K562 (cell line): ENCODE results near the gene SRBD1. TPM values are rescaled to one million over a fixed set of nuclear protein-coding genes. Genes with fewer than 3 reads are reported as not detected.

ENCODE experiments used
- ARID1B ChIP-seq: fragments of 450-650 bp; IDR thresholded peaks from 2 replicates; pipeline ENCODE4 v1.6.1; 2016; ENCODE audit warnings: antibody characterized with exemption, mild to moderate bottlenecking, inconsistent platforms
- BMI1 ChIP-seq: fragments of 150-350 bp; IDR thresholded peaks from 2 replicates; pipeline ENCODE4 v1.6.1; 2014; ENCODE audit warnings: low read length
- CBFA2T2 ChIP-seq: fragments of 450-650 bp; conservative IDR thresholded peaks from 2 replicates; pipeline ENCODE4 v1.6.1; 2017; ENCODE audit warnings: mild to moderate bottlenecking
- CBFA2T3 ChIP-seq: fragments of 450-650 bp; IDR thresholded peaks from 2 replicates; pipeline ENCODE4 v1.6.1; 2017
- CCNT2 ChIP-seq: IDR thresholded peaks from 2 replicates; pipeline ENCODE4 v1.6.1; 2011; ENCODE audit warnings: borderline replicate concordance, low read depth, mild to moderate bottlenecking, moderate library complexity, mixed read lengths, low read length; ENCODE audit not compliant: insufficient read length; ENCODE audit errors: extremely low read depth
- DPF2 ChIP-seq: fragments of 450-650 bp; IDR thresholded peaks from 2 replicates; pipeline ENCODE4 v1.6.1; 2016
- EP300 ChIP-seq: IDR thresholded peaks from 2 replicates; pipeline ENCODE4 v1.6.1; 2012; ENCODE audit warnings: low read length, improper control_type of control experiment
- HDAC1 ChIP-seq, 2 experiments: fragments of 450-650 bp; IDR thresholded peaks; 2 replicates each; pipeline ENCODE4 v1.6.1; 2016 to 2017; ENCODE audit warnings: inconsistent platforms in 1 of 2, mild to moderate bottlenecking in 1 of 2, moderate library complexity in 1 of 2
- NCOA2 ChIP-seq, 2 experiments: fragments of 450-650 bp; IDR thresholded peaks; 2 replicates each; pipeline ENCODE4 v1.6.1; 2018; ENCODE audit warnings: mild to moderate bottlenecking in 2 of 2, moderate library complexity in 1 of 2; ENCODE audit not compliant: partially characterized antibody in 2 of 2
- PML ChIP-seq: IDR thresholded peaks from 2 replicates; pipeline ENCODE4 v1.6.1; 2012; ENCODE audit warnings: low read length, inconsistent platforms
- RCOR1 ChIP-seq, 2 experiments: IDR thresholded peaks; 2 replicates each; pipeline ENCODE4 v1.6.1; 2012; ENCODE audit warnings: low read depth in 2 of 2, low read length in 2 of 2, borderline replicate concordance in 1 of 2, improper control_type of control experiment in 1 of 2
- SIN3A ChIP-seq, 2 experiments: fragments of 150-350 bp in 1 of 2; IDR thresholded peaks; 2 replicates each; pipeline ENCODE4 v1.6.1; 2011 to 2016; ENCODE audit warnings: borderline replicate concordance in 2 of 2, low read depth in 2 of 2, low read length in 2 of 2, mild to moderate bottlenecking in 2 of 2, moderate library complexity in 2 of 2; ENCODE audit not compliant: control insufficient read depth in 1 of 2
- SMARCC2 ChIP-seq: fragments of 450-650 bp; IDR thresholded peaks from 2 replicates; pipeline ENCODE4 v1.6.1; 2017; ENCODE audit warnings: antibody characterized with exemption, moderate library complexity, mild to moderate bottlenecking, low read depth
- TRIM24 ChIP-seq, 2 experiments: fragments of 450-650 bp; IDR thresholded peaks; 2 replicates each; pipeline ENCODE4 v1.6.1; 2016
- ZNF75A ChIP-seq: fragments of 450-650 bp; formaldehyde crosslinking; IDR thresholded peaks from 2 replicates; pipeline ENCODE4 v1.4.0; 2020; ENCODE audit warnings: mild to moderate bottlenecking
- polyA plus RNA-seq, 8 experiments: library from polyadenylated mRNA; depleted of rRNA in 4 of 8; stranded (reverse) in 5 of 8; unstranded in 3 of 8; fragments of >200 nt; fragmentation: Nextera tagmentation in 2 of 8; fragmentation: Illumina TruSeq in 1 of 8; extraction: Ambion mirVana in 2 of 8; extraction: Trizol in 1 of 8; gene quantifications; 2 replicates each; pipeline versions ENCODE4 v1.2.1 to v1.2.3, GENCODE V29; 2011 to 2014; ENCODE audit warnings: inconsistent platforms in 1 of 8, missing spikeins in 1 of 8
- total RNA-seq, 7 experiments: library from RNA; depleted of rRNA in 6 of 7; stranded (reverse); fragments of >200 nt in 6 of 7; fragmentation: Illumina TruSeq in 2 of 7; extraction: Trizol in 2 of 7; gene quantifications; 2 replicates each; pipeline versions ENCODE4 v1.2.1 to v1.2.3, GENCODE V29; 2011 to 2021; ENCODE audit warnings: low replicate concordance in 1 of 7
- TF ChIP-seq, protein P1 (sequence below): sonication (generic); formaldehyde crosslinking; IDR thresholded peaks from 2 replicates; pipeline ENCODE4 v1.8.1; 2023; ENCODE audit warnings: missing genetic modification reagents, mild to moderate bottlenecking, borderline replicate concordance
- TF ChIP-seq, protein P2 (sequence below): IDR thresholded peaks from 2 replicates; pipeline ENCODE4 v1.6.1; 2016; ENCODE audit warnings: missing genetic modification characterization, missing compliant biosample characterization
- TF ChIP-seq, protein P3 (sequence below): fragments of 450-650 bp; IDR thresholded peaks from 2 replicates; pipeline ENCODE4 v1.6.1; 2016; ENCODE audit warnings: antibody characterized with exemption
- TF ChIP-seq, protein P4 (sequence below): fragments of 450-650 bp; conservative IDR thresholded peaks from 2 replicates; pipeline ENCODE4 v1.6.1; 2016; ENCODE audit warnings: missing genetic modification characterization, low read depth, mild to moderate bottlenecking, missing compliant biosample characterization, moderate library complexity

Gene SRBD1
- total and polyA plus RNA-seq, 9 of the 15 experiments (the other 6 are each of a cell fraction or from before 2014, with no cell fraction given), result 6.9 to 23.2 (median 14.7) TPM

DNA sequence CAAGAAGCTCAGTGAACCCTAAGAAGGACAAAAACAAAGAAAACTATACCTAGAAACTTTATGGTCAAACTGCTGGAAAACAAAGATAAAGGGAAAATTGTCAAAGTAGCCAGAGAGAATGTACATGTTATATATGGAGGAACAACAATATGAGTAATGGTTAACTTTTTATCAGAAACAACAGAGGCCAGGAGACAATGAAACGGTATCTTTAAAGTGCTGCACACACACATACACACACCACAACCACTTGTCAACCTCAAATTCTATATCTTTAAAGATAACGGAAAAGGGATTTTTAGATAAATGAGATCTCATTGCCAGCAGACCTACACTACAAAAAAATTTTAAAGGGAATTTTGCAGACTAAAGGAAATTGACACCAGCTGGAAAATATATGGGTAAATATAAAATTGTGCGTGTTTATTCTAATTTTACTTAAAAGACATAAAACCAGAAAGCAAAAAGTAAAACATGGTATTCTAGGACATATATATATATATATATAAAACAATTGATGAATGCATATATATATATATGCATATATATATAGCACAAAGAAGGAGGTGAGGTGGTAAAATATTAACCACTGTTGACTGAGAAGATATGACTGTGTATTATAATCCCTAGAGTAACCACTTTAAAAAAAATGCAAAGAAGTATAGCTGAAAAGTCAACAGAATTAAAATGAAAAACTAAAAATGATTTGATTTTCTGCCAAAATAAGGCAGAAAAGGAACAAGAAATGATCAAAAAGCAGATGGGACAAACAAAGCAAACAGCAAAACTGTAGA, 172.0 kb downstream of the SRBD1 start (continued):
- TF ChIP-seq, protein P1, sequence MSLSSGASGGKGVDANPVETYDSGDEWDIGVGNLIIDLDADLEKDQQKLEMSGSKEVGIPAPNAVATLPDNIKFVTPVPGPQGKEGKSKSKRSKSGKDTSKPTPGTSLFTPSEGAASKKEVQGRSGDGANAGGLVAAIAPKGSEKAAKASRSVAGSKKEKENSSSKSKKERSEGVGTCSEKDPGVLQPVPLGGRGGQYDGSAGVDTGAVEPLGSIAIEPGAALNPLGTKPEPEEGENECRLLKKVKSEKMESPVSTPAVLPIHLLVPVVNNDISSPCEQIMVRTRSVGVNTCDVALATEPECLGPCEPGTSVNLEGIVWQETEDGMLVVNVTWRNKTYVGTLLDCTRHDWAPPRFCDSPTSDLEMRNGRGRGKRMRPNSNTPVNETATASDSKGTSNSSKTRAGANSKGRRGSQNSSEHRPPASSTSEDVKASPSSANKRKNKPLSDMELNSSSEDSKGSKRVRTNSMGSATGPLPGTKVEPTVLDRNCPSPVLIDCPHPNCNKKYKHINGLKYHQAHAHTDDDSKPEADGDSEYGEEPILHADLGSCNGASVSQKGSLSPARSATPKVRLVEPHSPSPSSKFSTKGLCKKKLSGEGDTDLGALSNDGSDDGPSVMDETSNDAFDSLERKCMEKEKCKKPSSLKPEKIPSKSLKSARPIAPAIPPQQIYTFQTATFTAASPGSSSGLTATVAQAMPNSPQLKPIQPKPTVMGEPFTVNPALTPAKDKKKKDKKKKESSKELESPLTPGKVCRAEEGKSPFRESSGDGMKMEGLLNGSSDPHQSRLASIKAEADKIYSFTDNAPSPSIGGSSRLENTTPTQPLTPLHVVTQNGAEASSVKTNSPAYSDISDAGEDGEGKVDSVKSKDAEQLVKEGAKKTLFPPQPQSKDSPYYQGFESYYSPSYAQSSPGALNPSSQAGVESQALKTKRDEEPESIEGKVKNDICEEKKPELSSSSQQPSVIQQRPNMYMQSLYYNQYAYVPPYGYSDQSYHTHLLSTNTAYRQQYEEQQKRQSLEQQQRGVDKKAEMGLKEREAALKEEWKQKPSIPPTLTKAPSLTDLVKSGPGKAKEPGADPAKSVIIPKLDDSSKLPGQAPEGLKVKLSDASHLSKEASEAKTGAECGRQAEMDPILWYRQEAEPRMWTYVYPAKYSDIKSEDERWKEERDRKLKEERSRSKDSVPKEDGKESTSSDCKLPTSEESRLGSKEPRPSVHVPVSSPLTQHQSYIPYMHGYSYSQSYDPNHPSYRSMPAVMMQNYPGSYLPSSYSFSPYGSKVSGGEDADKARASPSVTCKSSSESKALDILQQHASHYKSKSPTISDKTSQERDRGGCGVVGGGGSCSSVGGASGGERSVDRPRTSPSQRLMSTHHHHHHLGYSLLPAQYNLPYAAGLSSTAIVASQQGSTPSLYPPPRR, result no peak
- peak; percentile 84 for TF ChIP-seq DPF2
- TF ChIP-seq CCNT2, result peak; percentile 71
- peak; percentile 69; the same call in 1 of the 2 replicates for TF ChIP-seq EP300
- TF ChIP-seq, protein P2, sequence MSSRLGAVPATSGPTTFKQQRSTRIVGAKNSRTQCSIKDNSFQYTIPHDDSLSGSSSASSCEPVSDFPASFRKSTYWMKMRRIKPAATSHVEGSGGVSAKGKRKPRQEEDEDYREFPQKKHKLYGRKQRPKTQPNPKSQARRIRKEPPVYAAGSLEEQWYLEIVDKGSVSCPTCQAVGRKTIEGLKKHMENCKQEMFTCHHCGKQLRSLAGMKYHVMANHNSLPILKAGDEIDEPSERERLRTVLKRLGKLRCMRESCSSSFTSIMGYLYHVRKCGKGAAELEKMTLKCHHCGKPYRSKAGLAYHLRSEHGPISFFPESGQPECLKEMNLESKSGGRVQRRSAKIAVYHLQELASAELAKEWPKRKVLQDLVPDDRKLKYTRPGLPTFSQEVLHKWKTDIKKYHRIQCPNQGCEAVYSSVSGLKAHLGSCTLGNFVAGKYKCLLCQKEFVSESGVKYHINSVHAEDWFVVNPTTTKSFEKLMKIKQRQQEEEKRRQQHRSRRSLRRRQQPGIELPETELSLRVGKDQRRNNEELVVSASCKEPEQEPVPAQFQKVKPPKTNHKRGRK (tag), result 0 out of 2 replicates have a peak, but pooled peaks have one; percentile 33
- peak in 1 of 2 experiments; percentile 54; a peak in 1 of 4 replicates for TF ChIP-seq RCOR1 (IDR thresholded peaks at IDR 0.05; ENCODE audit: borderline replicate concordance in 1 of 2, low read depth in 2 of 2, low read length in 2 of 2)
- TF ChIP-seq TRIM24 (IDR thresholded peaks at IDR 0.05), result peak in 1 of 2 experiments; percentile 61; a peak in 1 of 4 replicates
- TF ChIP-seq SIN3A (IDR thresholded peaks at IDR 0.05; ENCODE audit: borderline replicate concordance in 2 of 2, control insufficient read depth in 1 of 2, low read depth in 2 of 2, low read length in 2 of 2), result no peak
- TF ChIP-seq SMARCC2, result peak; percentile 70; the same call in 1 of the 2 replicates
- peak; percentile 93 for TF ChIP-seq ARID1B
- no peak for TF ChIP-seq ZNF75A (CRISPR knock-in tag)
- TF ChIP-seq HDAC1 (IDR thresholded peaks at IDR 0.05), result peak in 1 of 2 experiments; percentile 44; a peak in 2 of 4 replicates
- TF ChIP-seq BMI1, result no peak
- TF ChIP-seq, protein P3, sequence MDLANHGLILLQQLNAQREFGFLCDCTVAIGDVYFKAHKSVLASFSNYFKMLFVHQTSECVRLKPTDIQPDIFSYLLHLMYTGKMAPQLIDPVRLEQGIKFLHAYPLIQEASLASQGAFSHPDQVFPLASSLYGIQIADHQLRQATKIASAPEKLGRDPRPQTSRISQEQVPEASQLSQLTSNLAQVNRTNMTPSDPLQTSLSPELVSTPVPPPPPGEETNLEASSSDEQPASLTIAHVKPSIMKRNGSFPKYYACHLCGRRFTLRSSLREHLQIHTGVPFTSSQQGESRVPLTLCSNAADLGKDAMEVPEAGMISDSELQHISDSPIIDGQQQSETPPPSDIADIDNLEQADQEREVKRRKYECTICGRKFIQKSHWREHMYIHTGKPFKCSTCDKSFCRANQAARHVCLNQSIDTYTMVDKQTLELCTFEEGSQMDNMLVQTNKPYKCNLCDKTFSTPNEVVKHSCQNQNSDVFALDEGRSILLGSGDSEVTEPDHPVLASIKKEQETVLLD, result no peak
- TF ChIP-seq, protein P4, sequence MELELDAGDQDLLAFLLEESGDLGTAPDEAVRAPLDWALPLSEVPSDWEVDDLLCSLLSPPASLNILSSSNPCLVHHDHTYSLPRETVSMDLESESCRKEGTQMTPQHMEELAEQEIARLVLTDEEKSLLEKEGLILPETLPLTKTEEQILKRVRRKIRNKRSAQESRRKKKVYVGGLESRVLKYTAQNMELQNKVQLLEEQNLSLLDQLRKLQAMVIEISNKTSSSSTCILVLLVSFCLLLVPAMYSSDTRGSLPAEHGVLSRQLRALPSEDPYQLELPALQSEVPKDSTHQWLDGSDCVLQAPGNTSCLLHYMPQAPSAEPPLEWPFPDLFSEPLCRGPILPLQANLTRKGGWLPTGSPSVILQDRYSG (tag), result no peak
- no peak for TF ChIP-seq NCOA2 (IDR thresholded peaks at IDR 0.05; ENCODE audit: partially characterized antibody in 2 of 2)
- peak; percentile 83 for TF ChIP-seq CBFA2T2
- TF ChIP-seq CBFA2T3, result peak; percentile 92
- peak; percentile 72; the same call in 1 of the 2 replicates for TF ChIP-seq PML
